WTC11 (cell line): ENCODE data around the gene INPP5F.

ENCODE experiments used
- ATF3 ChIP-seq: sonication (generic); formaldehyde crosslinking; conservative IDR thresholded peaks from 2 replicates; pipeline ENCODE4 v1.8.1; 2022; ENCODE audit warnings: mild to moderate bottlenecking, missing genetic modification reagents
- CDX4 ChIP-seq: fragments of 250-450 bp; sonication (Bioruptor Pico); IDR thresholded peaks from 2 replicates; pipeline ENCODE4 v1.9.0; 2021; ENCODE audit warnings: moderate library complexity, mild to moderate bottlenecking, inconsistent platforms, borderline replicate concordance
- FOXP1 ChIP-seq: sonication (generic); formaldehyde crosslinking; IDR thresholded peaks from 2 replicates; pipeline ENCODE4 v1.8.0; 2022; ENCODE audit warnings: missing genetic modification reagents, mild to moderate bottlenecking, moderate library complexity, borderline replicate concordance
- HMGXB4 ChIP-seq: sonication (generic); formaldehyde crosslinking; IDR thresholded peaks from 2 replicates; pipeline ENCODE4 v1.8.1; 2023; ENCODE audit warnings: mild to moderate bottlenecking, moderate library complexity, missing genetic modification reagents
- JUN ChIP-seq: sonication (generic); formaldehyde crosslinking; IDR thresholded peaks from 2 replicates; pipeline ENCODE4 v1.8.0; 2023; ENCODE audit warnings: mild to moderate bottlenecking, missing genetic modification reagents
- NR1H2 ChIP-seq: sonication (generic); formaldehyde crosslinking; IDR thresholded peaks from 2 replicates; pipeline ENCODE4 v1.9.0; 2021; ENCODE audit warnings: mild to moderate bottlenecking, moderate library complexity, missing genetic modification reagents
- PRDM15 ChIP-seq: sonication (generic); formaldehyde crosslinking; IDR thresholded peaks from 2 replicates; pipeline ENCODE4 v1.8.0; 2022; ENCODE audit warnings: missing genetic modification reagents
- SMAD3 ChIP-seq: sonication (generic); formaldehyde crosslinking; IDR thresholded peaks from 2 replicates; pipeline ENCODE4 v1.8.0; 2022; ENCODE audit warnings: missing genetic modification reagents, mild to moderate bottlenecking, borderline replicate concordance
- SP1 ChIP-seq: sonication (generic); formaldehyde crosslinking; conservative IDR thresholded peaks from 2 replicates; pipeline ENCODE4 v1.8.1; 2022; ENCODE audit warnings: missing genetic modification reagents
- ZNF263 ChIP-seq: sonication (generic); formaldehyde crosslinking; IDR thresholded peaks from 2 replicates; pipeline ENCODE4 v1.8.1; 2022; ENCODE audit warnings: low read depth, mild to moderate bottlenecking, moderate library complexity, missing genetic modification reagents
- TF ChIP-seq, protein P1 (sequence below): sonication (generic); formaldehyde crosslinking; IDR thresholded peaks from 2 replicates; pipeline ENCODE4 v1.8.0; 2022; ENCODE audit warnings: mild to moderate bottlenecking, missing genetic modification reagents
- TF ChIP-seq, protein P2 (sequence below): fragments of 200-600 bp; IDR thresholded peaks from 2 replicates; pipeline ENCODE4 v1.8.0; 2022; ENCODE audit warnings: antibody characterized with exemption
- TF ChIP-seq, protein P3 (sequence below): fragments of 250-450 bp; sonication (Bioruptor Pico); IDR thresholded peaks from 2 replicates; pipeline ENCODE4 v1.9.0; 2021; ENCODE audit warnings: mild to moderate bottlenecking, borderline replicate concordance
- TF ChIP-seq, protein P4 (sequence below): sonication (generic); formaldehyde crosslinking; IDR thresholded peaks from 2 replicates; pipeline ENCODE4 v1.8.1; 2022; ENCODE audit warnings: low read depth, mild to moderate bottlenecking, moderate library complexity, missing genetic modification reagents, borderline replicate concordance

- TF ChIP-seq ZNF263 (CRISPR knock-in tag) (no peak), SP1 (CRISPR knock-in tag) (no peak), PRDM15 (CRISPR knock-in tag) (no peak), CDX4 (no peak), ATF3 (CRISPR knock-in tag) (no peak), FOXP1 (CRISPR knock-in tag) (no peak), NR1H2 (CRISPR knock-in tag) (no peak), JUN (CRISPR knock-in tag) (no peak), HMGXB4 (CRISPR knock-in tag) (no peak), SMAD3 (no peak)
- TF ChIP-seq, protein P1, sequence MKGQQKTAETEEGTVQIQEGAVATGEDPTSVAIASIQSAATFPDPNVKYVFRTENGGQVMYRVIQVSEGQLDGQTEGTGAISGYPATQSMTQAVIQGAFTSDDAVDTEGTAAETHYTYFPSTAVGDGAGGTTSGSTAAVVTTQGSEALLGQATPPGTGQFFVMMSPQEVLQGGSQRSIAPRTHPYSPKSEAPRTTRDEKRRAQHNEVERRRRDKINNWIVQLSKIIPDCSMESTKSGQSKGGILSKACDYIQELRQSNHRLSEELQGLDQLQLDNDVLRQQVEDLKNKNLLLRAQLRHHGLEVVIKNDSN = no peak
- TF ChIP-seq, protein P2, sequence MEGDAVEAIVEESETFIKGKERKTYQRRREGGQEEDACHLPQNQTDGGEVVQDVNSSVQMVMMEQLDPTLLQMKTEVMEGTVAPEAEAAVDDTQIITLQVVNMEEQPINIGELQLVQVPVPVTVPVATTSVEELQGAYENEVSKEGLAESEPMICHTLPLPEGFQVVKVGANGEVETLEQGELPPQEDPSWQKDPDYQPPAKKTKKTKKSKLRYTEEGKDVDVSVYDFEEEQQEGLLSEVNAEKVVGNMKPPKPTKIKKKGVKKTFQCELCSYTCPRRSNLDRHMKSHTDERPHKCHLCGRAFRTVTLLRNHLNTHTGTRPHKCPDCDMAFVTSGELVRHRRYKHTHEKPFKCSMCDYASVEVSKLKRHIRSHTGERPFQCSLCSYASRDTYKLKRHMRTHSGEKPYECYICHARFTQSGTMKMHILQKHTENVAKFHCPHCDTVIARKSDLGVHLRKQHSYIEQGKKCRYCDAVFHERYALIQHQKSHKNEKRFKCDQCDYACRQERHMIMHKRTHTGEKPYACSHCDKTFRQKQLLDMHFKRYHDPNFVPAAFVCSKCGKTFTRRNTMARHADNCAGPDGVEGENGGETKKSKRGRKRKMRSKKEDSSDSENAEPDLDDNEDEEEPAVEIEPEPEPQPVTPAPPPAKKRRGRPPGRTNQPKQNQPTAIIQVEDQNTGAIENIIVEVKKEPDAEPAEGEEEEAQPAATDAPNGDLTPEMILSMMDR = no peak
- TF ChIP-seq, protein P3, sequence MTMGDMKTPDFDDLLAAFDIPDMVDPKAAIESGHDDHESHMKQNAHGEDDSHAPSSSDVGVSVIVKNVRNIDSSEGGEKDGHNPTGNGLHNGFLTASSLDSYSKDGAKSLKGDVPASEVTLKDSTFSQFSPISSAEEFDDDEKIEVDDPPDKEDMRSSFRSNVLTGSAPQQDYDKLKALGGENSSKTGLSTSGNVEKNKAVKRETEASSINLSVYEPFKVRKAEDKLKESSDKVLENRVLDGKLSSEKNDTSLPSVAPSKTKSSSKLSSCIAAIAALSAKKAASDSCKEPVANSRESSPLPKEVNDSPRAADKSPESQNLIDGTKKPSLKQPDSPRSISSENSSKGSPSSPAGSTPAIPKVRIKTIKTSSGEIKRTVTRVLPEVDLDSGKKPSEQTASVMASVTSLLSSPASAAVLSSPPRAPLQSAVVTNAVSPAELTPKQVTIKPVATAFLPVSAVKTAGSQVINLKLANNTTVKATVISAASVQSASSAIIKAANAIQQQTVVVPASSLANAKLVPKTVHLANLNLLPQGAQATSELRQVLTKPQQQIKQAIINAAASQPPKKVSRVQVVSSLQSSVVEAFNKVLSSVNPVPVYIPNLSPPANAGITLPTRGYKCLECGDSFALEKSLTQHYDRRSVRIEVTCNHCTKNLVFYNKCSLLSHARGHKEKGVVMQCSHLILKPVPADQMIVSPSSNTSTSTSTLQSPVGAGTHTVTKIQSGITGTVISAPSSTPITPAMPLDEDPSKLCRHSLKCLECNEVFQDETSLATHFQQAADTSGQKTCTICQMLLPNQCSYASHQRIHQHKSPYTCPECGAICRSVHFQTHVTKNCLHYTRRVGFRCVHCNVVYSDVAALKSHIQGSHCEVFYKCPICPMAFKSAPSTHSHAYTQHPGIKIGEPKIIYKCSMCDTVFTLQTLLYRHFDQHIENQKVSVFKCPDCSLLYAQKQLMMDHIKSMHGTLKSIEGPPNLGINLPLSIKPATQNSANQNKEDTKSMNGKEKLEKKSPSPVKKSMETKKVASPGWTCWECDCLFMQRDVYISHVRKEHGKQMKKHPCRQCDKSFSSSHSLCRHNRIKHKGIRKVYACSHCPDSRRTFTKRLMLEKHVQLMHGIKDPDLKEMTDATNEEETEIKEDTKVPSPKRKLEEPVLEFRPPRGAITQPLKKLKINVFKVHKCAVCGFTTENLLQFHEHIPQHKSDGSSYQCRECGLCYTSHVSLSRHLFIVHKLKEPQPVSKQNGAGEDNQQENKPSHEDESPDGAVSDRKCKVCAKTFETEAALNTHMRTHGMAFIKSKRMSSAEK (CRISPR knock-in tag) = no peak
- TF ChIP-seq, protein P4, sequence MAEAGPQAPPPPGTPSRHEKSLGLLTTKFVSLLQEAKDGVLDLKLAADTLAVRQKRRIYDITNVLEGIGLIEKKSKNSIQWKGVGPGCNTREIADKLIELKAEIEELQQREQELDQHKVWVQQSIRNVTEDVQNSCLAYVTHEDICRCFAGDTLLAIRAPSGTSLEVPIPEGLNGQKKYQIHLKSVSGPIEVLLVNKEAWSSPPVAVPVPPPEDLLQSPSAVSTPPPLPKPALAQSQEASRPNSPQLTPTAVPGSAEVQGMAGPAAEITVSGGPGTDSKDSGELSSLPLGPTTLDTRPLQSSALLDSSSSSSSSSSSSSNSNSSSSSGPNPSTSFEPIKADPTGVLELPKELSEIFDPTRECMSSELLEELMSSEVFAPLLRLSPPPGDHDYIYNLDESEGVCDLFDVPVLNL = no peak
These were observed 2.7 kb upstream of the INPP5F start for GRCh38 chr10:119723161-119723560.
